GM19025 (cell line): Measurements from ENCODE around the gene PJA1.

Experiments used
- ATAC-seq: cut with Tn5 transposase; IDR thresholded peaks from one replicate; pipeline ENCODE4 v1.9.1; 2021; ENCODE audit warnings: mild to moderate bottlenecking, low read depth, moderate library complexity; ENCODE audit not compliant: unreplicated experiment

The PJA1 gene

GRCh38 chrX:69144838-69145680 lies 20.2 kb downstream of the PJA1 start:
- ATAC-seq, result no peak

- ATAC-seq, result no peak
Observed at GRCh38 chrX:69143530-69143929, 21.7 kb downstream of the PJA1 start.

GRCh38 chrX:69142788-69143469 lies 22.3 kb downstream of the PJA1 start:
- no peak for ATAC-seq

GRCh38 chrX:69140837-69141236 lies 24.4 kb downstream of the PJA1 start:
- ATAC-seq, result no peak

GRCh38 chrX:69139516-69139915 lies 25.7 kb downstream of the PJA1 start:
- ATAC-seq, result no peak

GRCh38 chrX:69138512-69138911 lies 26.7 kb downstream of the PJA1 start:
- no peak for ATAC-seq

GRCh38 chrX:69138118-69138390 lies 27.2 kb downstream of the PJA1 start:
- no peak for ATAC-seq

- no peak for ATAC-seq
Observed at GRCh38 chrX:69137371-69138117, 27.7 kb downstream of the PJA1 start.

- ATAC-seq, result no peak
Observed at GRCh38 chrX:69136546-69137331, 28.5 kb downstream of the PJA1 start.

GRCh38 chrX:69133921-69134542 lies 31.2 kb downstream of the PJA1 start:
- ATAC-seq, result no peak

- no peak for ATAC-seq
Observed at GRCh38 chrX:69131886-69132285, 33.4 kb downstream of the PJA1 start.

GRCh38 chrX:69130439-69130838 lies 34.8 kb downstream of the PJA1 start:
- ATAC-seq, result no peak

GRCh38 chrX:69128588-69128987 lies 36.7 kb downstream of the PJA1 start:
- no peak for ATAC-seq

GRCh38 chrX:69127466-69127865 lies 37.8 kb downstream of the PJA1 start:
- ATAC-seq, result no peak

GRCh38 chrX:69126642-69127041 lies 38.6 kb downstream of the PJA1 start:
- ATAC-seq, result no peak

- no peak for ATAC-seq
Observed at GRCh38 chrX:69125094-69125493, 40.2 kb downstream of the PJA1 start.

GRCh38 chrX:69124108-69124507 lies 41.1 kb downstream of the PJA1 start:
- ATAC-seq, result no peak

- no peak for ATAC-seq
Observed at GRCh38 chrX:69123481-69123880, 41.8 kb downstream of the PJA1 start.

- no peak for ATAC-seq
Observed at GRCh38 chrX:69121321-69122000, 43.8 kb downstream of the PJA1 start.

- no peak for ATAC-seq
Observed at GRCh38 chrX:69120476-69120875, 44.8 kb downstream of the PJA1 start.
